ENCODE measurements around the gene NXPE3.
A peak's percentile ranks its signal among the peaks of the same experiment; 100 is the strongest.

Gene NXPE3

DNA sequence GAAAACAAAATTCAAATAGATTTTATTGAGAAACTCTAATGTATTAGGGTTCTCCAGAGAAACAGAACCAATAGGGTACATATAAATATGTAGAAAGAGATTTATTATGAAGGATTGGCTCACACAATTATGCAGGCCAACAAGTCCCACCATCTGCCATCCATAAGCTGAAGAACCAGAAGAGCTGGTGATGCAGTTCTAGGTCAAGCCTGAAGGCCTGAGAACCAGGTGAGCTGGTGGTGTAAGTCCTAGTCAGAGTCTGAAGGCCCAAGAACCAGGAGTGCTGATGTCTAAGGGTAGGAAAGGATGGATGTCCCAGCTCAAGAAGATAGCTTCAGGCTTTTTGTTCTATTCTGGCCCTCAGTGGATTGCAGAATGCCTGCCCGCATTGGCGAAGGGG, 67.7 kb downstream of the NXPE3 start:
- no peaks in the 10 kb centered on the region for H3K27me3 ChIP-seq (ENCODE audit: insufficient read depth, low read length)
- H3K36me3 ChIP-seq (ENCODE audit: insufficient read depth, low read length) = peaks cover 14% of the 10 kb centered on the region; the same call in 1 of the 2 replicates
- no peaks in the 10 kb centered on the region for H3K9me3 ChIP-seq (ENCODE audit: low read length)
- H3K9me2 ChIP-seq (ENCODE audit: low read depth, low read length) = no peaks in the 10 kb centered on the region
- no peak overlapping the region for H2AFZ ChIP-seq (ENCODE audit: low read length)
- H3K27ac ChIP-seq (ENCODE audit: low read depth, low read length, poor library complexity, severe bottlenecking) = peak overlapping the region; percentile 56
- no peak for TF ChIP-seq CTCF (IDR thresholded peaks at IDR 0.05; ENCODE audit: low read length)
- no peak for TF ChIP-seq EZH2 (IDR thresholded peaks at IDR 0.05; ENCODE audit: borderline replicate concordance, low read length)
- H4K20me1 ChIP-seq (ENCODE audit: insufficient read depth, low read length) = no peaks in the 10 kb centered on the region
- no peak overlapping the region for H3K9ac ChIP-seq (ENCODE audit: low read length)
- no peaks in the 10 kb centered on the region for H3F3A ChIP-seq (ENCODE audit: insufficient read depth, low read length)
- H3K79me2 ChIP-seq (ENCODE audit: insufficient read depth, low read length) = peaks cover 19% of the 10 kb centered on the region
- no peak overlapping the region; the same call in 1 of the 2 replicates for H3K4me2 ChIP-seq (ENCODE audit: low read length)
- peaks cover 36% of the 10 kb centered on the region for H3K4me1 ChIP-seq (ENCODE audit: insufficient read depth, low read length, severe bottlenecking)
- no peak overlapping the region for H3K4me3 ChIP-seq (ENCODE audit: low read depth, low read length, poor library complexity, severe bottlenecking)

GRCh38 chr3:101847328-101847727, 68.3 kb downstream of the NXPE3 start:
- no peak for TF ChIP-seq CTCF (IDR thresholded peaks at IDR 0.05; ENCODE audit: low read length)
- no peak for TF ChIP-seq EZH2 (IDR thresholded peaks at IDR 0.05; ENCODE audit: borderline replicate concordance, low read length)
- peak overlapping the region; percentile 56 for H3K27ac ChIP-seq (ENCODE audit: low read depth, low read length, poor library complexity, severe bottlenecking)
- H3K9me2 ChIP-seq (ENCODE audit: low read depth, low read length) = no peaks in the 10 kb centered on the region
- peaks cover 19% of the 10 kb centered on the region for H3K79me2 ChIP-seq (ENCODE audit: insufficient read depth, low read length)
- peaks cover 16% of the 10 kb centered on the region; the same call in 1 of the 2 replicates for H3K36me3 ChIP-seq (ENCODE audit: insufficient read depth, low read length)
- peaks cover 42% of the 10 kb centered on the region for H3K4me1 ChIP-seq (ENCODE audit: insufficient read depth, low read length, severe bottlenecking)
- no peak overlapping the region for H3K9ac ChIP-seq (ENCODE audit: low read length)
- H3K4me3 ChIP-seq (ENCODE audit: low read depth, low read length, poor library complexity, severe bottlenecking) = no peak overlapping the region
- no peaks in the 10 kb centered on the region for H3K27me3 ChIP-seq (ENCODE audit: insufficient read depth, low read length)
- no peak overlapping the region for H2AFZ ChIP-seq (ENCODE audit: low read length)
- H3K9me3 ChIP-seq (ENCODE audit: low read length) = no peaks in the 10 kb centered on the region
- no peaks in the 10 kb centered on the region for H3F3A ChIP-seq (ENCODE audit: insufficient read depth, low read length)
- no peaks in the 10 kb centered on the region for H4K20me1 ChIP-seq (ENCODE audit: insufficient read depth, low read length)
- no peak overlapping the region; the same call in 1 of the 2 replicates for H3K4me2 ChIP-seq (ENCODE audit: low read length)

- no peaks in the 10 kb centered on the region for H3K9me3 ChIP-seq (ENCODE audit: low read length)
- H3F3A ChIP-seq (ENCODE audit: insufficient read depth, low read length) = no peaks in the 10 kb centered on the region
- H3K27me3 ChIP-seq (ENCODE audit: insufficient read depth, low read length) = no peaks in the 10 kb centered on the region
- peak overlapping the region; percentile 60; the same call in 1 of the 2 replicates for H3K9ac ChIP-seq (ENCODE audit: low read length)
- H3K4me2 ChIP-seq (ENCODE audit: low read length) = peak overlapping the region; percentile 84
- H3K4me1 ChIP-seq (ENCODE audit: insufficient read depth, low read length, severe bottlenecking) = peaks cover 43% of the 10 kb centered on the region
- H4K20me1 ChIP-seq (ENCODE audit: insufficient read depth, low read length) = no peaks in the 10 kb centered on the region
- no peaks in the 10 kb centered on the region for H3K9me2 ChIP-seq (ENCODE audit: low read depth, low read length)
- peak overlapping the region; percentile 63 for H3K4me3 ChIP-seq (ENCODE audit: low read depth, low read length, poor library complexity, severe bottlenecking)
- H2AFZ ChIP-seq (ENCODE audit: low read length) = no peak overlapping the region
- TF ChIP-seq CTCF (IDR thresholded peaks at IDR 0.05; ENCODE audit: low read length) (no peak), EZH2 (IDR thresholded peaks at IDR 0.05; ENCODE audit: borderline replicate concordance, low read length) (no peak)
- peak overlapping the region; percentile 56 for H3K27ac ChIP-seq (ENCODE audit: low read depth, low read length, poor library complexity, severe bottlenecking)
- peaks cover 19% of the 10 kb centered on the region for H3K79me2 ChIP-seq (ENCODE audit: insufficient read depth, low read length)
- peaks cover 26% of the 10 kb centered on the region for H3K36me3 ChIP-seq (ENCODE audit: insufficient read depth, low read length)
These were observed 69.3 kb downstream of the NXPE3 start for GRCh38 chr3:101848326-101848725.

All from OCI-LY1 (cell line).